Right renal cortex interstitium (tissue), 3 donors: ENCODE data around the gene TOMM5. TPM values are rescaled to one million over a fixed set of nuclear protein-coding genes. Genes with fewer than 3 reads are reported as not detected.

Source experiments
- DNase-seq, 3 donors: peaks; one replicate each; pipeline ENCODE4 v3.0.0-alpha.2; 2013; ENCODE audit warnings: low read depth in 3 of 3, low spot score in 2 of 3
- polyA plus RNA-seq, 3 donors: library from polyadenylated mRNA; unstranded; fragments of 120-200 nt; gene quantifications; one replicate each; pipeline ENCODE4 v1.2.1, GENCODE V29; 2013; ENCODE audit not compliant: insufficient read length in 3 of 3

Gene TOMM5
- polyA plus RNA-seq, 3 donors = 123 to 136 (median 134) TPM

DNA sequence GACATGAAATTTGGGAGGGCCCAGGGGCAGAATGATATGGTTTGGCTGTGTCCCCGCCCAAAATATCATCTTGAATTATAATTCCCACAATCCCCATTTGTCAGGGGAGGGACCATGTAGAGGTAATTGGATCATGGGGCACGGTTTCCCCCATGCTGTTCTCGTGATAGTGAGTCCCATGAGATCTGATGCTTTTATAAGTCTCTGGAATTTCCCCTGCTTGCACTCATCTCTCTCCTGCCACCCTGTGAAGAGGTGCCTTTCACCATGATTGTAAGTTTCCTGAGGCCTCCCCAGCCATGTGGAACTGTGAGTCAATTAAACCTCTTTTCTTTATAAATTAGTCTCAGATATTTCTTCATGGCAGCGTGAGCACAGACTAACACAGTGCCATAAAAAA is 27.5 kb downstream of the TOMM5 start:
- DNase-seq = no peak

DNA sequence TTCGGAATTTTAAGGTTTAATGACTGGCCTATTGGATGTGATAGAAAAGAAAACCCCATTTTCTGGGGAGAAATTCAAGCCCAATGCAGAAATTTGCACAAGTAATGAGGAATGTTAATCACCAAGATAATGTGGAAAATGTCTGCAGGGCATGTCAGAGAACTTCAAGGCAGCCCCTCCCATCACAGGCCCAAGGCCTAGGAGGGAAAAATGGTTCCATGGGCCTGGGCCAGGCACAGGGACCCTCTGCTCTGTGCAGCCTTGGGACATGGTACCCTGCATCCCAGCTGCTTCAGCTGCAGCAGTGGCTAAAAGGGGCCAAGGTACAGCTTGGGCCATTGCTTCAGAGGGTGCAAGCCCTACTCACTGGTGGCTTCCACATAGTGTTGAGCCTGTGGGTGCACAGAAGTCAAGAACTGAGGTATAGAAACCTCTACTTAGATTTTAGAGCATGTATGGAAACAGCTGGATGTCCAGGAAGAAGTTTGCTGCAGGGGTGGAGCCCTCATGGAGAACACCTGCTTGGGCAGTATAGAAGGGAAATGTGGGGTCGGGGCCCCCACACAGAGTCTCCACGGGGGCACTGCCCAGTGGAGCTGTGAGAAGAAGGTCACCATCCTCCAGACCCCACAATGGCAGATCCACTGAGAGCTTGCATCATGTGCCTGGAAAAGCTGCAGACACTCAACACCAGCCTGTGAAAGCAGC is 28.4 kb downstream of the TOMM5 start:
- DNase-seq = no peak

DNA sequence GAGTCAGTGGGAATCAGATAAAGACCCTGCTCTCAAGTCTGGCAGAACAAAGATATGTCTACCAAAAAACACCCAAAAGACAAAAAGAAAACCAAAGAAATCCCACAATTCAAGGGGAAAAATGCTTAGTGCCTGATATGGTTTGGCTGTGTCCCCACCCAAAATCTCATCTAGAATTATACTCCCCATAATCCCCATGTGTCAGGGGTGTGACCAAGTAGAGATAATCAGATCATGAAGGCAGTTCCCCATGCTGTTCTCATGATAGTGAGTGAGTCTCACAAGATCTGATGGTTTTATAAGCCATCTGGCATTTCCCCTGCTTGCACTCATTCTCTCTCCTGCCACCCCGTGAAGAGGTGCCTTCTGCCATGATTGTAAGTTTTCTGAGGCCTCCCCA is 29.6 kb downstream of the TOMM5 start:
- no peak for DNase-seq

DNA sequence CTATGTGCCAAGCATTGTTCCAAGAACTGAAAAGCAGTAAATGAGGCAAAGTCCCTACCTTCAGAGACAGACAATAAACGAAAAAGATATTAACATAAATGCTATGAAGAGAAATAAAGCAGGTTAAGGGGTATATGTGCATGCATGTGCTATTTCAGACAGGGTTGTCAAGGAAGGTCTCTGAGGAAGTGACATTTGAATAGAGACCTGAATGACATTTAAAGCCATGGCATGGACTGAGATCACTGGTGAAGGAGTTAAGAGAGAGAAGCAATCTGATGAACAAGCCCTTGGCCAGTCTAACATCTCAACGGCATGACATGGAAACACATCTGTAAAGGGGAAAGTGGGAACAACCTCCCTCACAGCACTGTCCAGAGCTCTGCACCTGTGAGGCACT is 30.7 kb downstream of the TOMM5 start:
- DNase-seq = no peak

DNA sequence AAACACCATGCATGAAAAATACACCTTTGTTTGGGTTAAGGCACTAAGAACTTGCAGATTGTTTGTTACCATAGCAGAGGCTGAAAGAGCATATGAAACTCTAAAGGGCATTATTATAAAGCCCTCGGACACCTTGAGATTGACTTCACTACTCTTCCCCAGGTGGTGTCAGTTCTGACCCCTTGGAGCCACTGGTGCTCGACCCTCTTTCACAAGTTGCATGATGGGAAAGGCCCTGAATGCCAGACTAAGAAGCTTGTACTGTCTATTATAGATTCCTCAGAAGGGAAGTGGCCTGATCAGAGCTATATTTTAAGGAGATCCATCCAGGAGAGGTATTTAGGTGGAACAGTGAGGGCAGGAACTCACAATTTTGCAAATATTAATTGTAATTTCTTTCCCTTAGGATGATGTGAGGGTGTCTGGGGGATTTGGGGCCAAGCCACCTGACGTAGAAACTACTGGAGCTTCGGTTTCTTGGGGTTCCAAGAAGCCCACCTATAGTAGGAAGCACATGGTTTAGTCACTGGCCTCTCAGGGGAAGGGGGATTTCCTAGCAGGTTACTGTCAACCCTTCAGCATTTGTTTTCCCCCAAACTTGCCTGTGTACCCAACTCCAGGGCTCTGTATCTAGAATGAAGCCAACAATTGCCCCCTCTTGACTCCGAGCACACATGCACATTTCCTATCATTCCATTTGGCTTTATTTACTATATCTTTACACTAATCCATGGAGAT is 32.4 kb downstream of the TOMM5 start:
- DNase-seq = no peak

DNA sequence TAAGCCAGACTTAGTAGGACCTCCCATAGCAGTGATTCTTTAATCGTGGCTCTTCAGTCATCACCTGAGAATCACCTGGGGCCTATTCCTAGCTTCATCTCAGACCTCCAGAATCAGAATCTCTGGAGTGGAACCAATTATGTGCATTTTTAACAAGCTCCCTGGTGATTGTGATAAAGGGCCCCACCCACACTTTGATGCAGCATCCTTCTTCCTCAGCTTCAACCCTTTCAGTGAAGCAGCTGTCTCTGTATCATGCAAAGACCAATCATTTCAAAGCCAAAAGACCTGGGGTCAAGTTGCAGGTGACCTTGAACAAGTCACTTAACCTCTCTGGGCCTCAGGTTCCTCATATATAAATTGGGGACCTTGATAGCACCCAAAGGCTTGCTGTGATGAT is 33.3 kb downstream of the TOMM5 start:
- no peak for DNase-seq

DNA sequence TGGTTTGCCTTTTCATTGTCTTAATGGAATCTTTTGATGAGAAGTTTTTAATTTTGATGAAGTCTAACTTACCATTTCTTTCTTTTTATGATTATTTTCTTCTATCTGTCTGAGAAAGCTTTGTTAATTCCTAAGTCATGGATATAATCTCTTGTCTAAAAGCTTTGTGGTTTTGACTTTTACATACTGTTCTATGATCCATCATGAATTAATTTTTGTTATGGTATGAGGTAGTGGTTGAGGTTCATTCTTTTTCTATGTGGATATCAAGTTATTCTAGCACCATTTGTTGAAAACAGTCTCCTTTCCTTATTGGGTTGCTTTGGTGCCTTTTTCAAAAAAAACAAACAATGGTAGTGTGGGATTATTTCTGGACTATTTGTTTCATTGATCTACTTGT is 36.6 kb downstream of the TOMM5 start:
- no peak for DNase-seq

DNA sequence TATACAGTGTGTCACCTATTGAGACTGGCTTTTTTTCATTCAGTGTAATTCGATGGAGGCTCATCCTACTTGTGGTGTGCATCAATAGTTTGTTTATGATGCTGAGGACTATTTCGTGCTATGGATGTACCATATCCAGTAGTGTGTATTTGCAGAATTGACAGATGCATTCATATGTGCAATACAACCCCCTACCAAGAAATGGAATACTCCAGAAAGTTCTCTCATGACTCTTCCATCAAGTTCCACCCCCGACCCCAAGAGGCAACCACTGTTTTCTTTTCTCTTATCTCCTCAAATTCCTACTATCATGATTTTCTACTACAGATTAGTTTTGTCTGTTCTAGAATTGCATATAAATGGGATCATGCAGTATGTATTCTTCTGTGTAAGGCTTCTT is 38.1 kb downstream of the TOMM5 start:
- no peak for DNase-seq

DNA sequence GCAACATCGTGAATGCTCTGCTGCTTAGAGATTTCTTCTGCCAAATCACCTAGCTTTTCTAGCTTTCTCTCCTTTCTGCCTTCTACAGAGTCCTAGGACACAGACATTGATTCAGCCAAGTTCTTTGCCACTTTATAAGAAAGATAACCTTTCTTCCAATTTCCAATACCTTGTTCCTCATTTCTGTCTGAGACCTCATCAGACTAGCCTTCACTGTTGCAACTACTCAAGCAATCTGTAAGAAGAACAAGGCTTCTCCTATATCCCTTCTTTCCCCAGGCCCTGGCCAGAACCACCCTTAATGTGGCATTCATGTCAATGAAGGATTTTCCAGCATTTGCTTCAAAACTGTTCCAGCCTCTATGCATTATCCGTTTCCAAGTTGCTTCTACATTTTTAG is 40.5 kb downstream of the TOMM5 start:
- DNase-seq = no peak

DNA sequence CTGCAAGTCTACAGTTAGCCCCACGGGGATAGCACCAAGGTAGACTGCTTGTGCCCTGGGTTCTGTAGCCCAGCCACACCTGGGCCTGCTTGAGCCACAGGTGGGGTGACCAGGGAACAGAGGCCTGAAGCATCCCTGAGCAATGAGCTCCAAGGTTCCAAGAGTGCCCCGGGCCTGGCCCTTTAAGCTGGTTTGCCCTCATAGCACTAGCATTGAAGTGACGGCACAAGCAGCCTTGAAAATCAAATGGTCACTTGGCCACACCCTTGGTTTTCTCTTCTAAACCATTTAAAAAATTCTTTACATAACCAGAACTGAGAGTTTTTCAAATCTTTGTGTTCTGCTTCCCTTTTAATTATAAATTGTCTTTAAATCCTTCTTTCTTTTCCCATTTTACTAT is 40.9 kb downstream of the TOMM5 start:
- no peak for DNase-seq

DNA sequence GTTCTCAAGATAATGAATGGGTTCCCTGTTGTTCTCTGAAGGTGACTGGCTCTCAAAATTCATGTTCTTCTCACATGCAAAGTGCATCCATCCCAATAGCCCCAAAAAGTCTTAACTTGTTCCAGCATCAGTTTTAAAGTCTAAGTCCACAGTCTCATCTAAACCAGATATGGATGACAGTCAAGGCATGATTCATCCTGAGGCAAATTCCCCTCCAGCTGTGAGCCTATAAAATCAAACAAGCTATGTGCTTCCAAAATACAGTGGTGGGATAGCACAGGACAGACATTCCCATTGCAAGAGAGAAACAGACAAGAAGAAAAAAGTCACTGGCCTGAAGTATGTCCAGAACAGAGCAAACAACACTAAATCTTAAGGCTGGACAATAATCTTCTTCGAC is 41.6 kb downstream of the TOMM5 start:
- no peak for DNase-seq

DNA sequence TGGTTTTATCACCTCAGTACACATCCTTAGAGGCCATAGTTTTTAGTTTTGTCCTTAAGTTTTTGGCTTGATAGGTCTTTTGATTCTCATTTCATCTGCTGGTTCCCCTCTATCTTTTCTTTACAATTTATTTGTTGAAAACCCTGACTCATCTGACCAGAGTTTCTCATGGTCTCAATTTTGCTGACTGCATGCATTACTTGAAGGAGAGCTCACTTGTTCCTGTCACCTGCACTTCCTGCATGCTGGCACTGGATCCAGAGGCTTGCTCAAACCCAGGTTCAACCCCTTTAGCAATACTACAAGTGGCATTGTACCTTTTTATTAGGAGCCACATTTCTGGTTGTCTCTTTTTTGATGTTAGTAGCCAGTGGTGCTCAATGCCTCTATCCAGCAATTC is 42.9 kb downstream of the TOMM5 start:
- DNase-seq = no peak

DNA sequence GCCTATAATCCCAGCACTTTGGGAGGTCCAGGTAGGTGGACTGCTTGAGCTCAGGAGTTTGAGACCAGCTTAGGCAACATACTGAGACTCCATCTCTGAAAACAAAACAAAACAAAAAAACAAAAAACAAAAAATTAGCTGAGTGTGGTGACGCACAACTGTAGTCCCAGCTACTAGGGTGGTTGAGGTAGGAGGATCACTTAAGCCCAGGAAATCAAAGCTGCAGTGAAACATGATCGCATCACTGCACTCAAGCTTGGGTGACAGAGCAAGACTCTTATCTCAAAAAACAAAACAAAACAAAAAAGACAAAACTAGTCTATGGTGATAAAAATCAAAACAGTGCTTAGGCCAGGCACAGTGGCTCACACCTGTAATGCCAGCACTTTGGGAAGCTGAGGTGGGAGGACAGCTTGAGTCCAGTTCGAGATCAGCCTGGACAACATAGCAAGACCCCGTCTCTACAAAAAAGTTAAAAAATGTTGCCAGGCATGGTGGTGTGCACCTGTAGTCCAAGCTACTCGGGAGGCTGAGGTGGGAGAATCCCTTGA is 45.0 kb downstream of the TOMM5 start:
- no peak for DNase-seq

DNA sequence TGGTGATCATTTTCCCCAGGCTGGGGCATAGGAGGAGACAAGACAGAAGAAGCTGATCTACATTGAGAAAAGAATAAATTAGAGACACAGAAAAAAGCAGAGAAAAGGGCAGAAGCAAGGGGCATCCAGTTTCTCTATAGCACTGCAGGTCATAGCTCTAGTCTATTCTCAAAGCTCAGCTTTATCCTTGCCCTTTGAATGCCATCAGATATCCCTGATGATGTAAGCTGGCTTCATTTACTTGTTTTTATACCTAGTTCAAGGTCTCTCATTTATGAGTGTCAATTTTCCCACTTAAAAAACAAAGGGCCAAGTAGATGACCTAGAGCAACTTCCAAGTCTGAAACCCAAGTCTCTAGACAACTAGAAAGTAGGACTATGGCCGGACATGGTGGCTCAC is 48.9 kb downstream of the TOMM5 start:
- no peak for DNase-seq

DNA sequence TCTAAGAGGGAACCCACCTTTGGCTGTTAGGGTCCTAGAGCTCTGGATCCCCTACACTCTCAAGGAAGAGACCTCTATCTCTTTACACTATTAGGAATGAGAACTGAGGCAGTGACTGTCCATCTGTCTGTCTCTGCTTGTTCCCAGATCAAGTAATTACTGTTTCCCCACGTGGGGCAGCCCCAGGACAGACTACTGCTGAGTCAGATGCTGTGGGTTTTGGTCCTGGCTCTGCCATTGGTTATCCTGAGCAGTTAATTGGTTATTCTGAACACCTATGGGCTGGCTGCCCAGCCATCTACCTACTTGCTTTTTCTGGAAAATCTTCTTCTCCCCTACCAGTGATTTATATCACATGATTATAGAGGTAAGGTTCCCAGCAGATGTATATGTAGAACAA is 49.5 kb downstream of the TOMM5 start:
- no peak for DNase-seq

DNA sequence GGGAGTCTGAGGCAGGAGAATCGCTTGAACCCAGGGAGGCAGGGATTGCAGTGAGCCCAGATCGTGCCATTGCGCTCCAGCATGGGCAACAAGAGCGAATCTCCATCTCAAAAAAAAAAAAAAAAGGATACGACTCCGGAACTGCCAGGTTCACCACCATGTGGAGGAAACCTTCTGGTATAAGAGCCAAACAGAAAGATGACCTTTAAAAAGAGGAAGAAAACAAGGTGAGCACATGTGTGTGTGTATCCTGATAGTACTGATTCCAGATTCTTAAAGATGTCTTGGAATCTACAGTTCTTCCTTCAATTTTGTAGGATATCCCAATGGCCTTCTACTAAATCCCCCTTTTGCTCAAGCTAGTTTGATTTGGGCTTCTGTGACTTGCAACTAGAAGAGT is 49.9 kb downstream of the TOMM5 start:
- no peak for DNase-seq

DNA sequence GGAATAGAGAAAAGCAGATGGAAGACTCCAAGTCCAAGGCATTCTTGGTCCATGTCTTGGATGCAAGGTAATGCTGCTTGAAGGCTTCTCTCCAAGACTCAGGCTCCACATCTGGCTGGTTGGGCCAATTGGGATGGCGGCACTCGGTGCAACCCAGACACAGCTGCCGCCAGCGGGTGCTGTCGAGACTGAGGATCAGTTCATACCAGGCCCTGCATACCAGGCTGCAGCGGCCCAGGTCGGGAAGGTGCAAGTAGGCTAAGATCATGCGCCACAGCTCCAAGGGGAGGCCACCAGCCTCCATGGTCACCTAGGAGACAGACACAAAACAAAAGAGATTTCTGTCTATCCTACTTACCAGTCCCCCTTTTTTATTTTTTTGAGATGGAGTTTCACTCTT is 50.9 kb downstream of the TOMM5 start:
- no peak for DNase-seq

DNA sequence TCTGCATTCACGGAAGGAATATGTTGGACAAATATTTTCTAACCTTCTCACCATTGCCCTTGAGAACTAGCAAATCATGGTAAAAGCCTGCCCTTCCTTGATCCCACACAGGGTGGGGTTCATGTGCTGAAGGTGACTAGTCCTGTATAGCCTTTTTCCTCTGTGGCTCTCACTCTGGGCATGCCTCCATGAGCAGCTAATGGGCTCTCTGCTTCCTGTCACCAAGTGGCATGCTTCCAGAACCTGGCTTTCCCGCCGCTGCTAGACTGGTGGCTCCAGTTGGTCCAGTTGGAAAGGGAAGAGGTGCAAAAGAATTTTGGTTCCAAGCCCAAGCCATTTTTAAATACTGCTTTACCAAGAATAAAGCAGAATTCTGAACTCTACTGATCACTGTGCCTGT is 51.8 kb downstream of the TOMM5 start:
- no peak for DNase-seq

DNA sequence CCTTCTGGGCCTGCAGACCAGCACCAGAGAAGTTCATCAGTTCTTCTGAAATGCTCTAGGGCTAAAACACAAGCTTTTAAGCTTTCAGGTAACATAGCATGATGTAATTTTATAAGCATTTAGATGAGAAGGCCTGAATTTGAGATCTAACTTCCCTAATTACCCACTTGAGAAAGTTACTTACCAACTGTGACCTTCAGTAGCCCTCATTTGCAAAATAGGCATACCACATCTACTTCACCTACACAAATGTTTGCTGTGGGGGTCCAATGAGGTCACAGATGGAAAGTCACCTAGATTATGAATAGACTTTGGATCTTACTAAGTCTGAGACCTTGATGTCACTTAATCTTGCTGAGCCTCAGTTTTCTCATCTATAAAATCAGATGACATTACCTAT is 52.8 kb downstream of the TOMM5 start:
- no peak for DNase-seq
